ENCODE data around the gene CWC27.
"Not testable (repeated sequence)": the region's sequence is repeated elsewhere in the genome, so short reads cannot be mapped to it uniquely, and the experiment has no call there.

The CWC27 gene

GRCh38 chr5:64929833-64930232 lies 161.1 kb downstream of the CWC27 start:
- Histone ChIP-seq H3K9me3 (ENCODE audit: control insufficient read depth, low read length) (no peaks in the 10 kb centered on the region), H3K14ac (ENCODE audit: low read length in 2 of 2) (no peak overlapping the region), H3K36me3 (ENCODE audit: control insufficient read depth in 1 of 2, insufficient read depth in 2 of 2, low read depth in 1 of 2, low read length in 2 of 2) (no peaks in the 10 kb centered on the region), H2BK120ac (ENCODE audit: low read depth, low read length) (no peak overlapping the region), H3K4ac (ENCODE audit: low read depth in 1 of 2, low read length in 2 of 2) (no peak overlapping the region), H3K4me3 (ENCODE audit: insufficient read depth in 1 of 2, low read depth in 1 of 2, low read length in 2 of 2) (no peak overlapping the region), H4K91ac (ENCODE audit: low read length) (no peak overlapping the region), H3K18ac (ENCODE audit: low read depth in 1 of 2, low read length in 2 of 2) (no peak overlapping the region), H3K27ac (ENCODE audit: low read length, poor library complexity, severe bottlenecking) (no peak overlapping the region), H3K9ac (ENCODE audit: low read length) (no peak overlapping the region), H2BK5ac (ENCODE audit: low read depth, low read length, poor library complexity, severe bottlenecking) (no peak overlapping the region), H3K4me2 (ENCODE audit: low read length, poor library complexity, severe bottlenecking) (no peak overlapping the region), H2BK12ac (ENCODE audit: low read length in 2 of 2) (no peak overlapping the region), H2AFZ (ENCODE audit: low read depth, low read length) (no peak overlapping the region), H2AK5ac (ENCODE audit: low read length, severe bottlenecking) (no peak overlapping the region), H3K23ac (ENCODE audit: low read length in 2 of 2) (no peak overlapping the region), H3K79me1 (replicated peaks; ENCODE audit: low read length, poor library complexity, severe bottlenecking) (no peaks in the 10 kb centered on the region), H4K8ac (ENCODE audit: low read length) (no peak overlapping the region), H2BK15ac (ENCODE audit: low read depth, poor library complexity, severe bottlenecking) (no peak overlapping the region), H3K27me3 (ENCODE audit: control insufficient read depth in 1 of 2, insufficient read depth in 1 of 2, low read length in 2 of 2) (no peaks in the 10 kb centered on the region), H3K4me1 (ENCODE audit: control insufficient read depth, insufficient read depth, low read depth, low read length) (no peaks in the 10 kb centered on the region)
- WGBS: no CpG with 5 or more reads among the region's 1 CpG
- DNase-seq: no peak

GRCh38 chr5:64930672-64931318 lies 162.1 kb downstream of the CWC27 start:
- Histone ChIP-seq H3K27me3 (ENCODE audit: control insufficient read depth in 1 of 2, insufficient read depth in 1 of 2, low read length in 2 of 2) (no peaks in the 10 kb centered on the region), H2BK12ac (ENCODE audit: low read length in 2 of 2) (no peak overlapping the region), H3K18ac (ENCODE audit: low read depth in 1 of 2, low read length in 2 of 2) (no peak overlapping the region), H4K8ac (ENCODE audit: low read length) (no peak overlapping the region), H3K4me3 (ENCODE audit: insufficient read depth in 1 of 2, low read depth in 1 of 2, low read length in 2 of 2) (no peak overlapping the region), H2BK15ac (ENCODE audit: low read depth, poor library complexity, severe bottlenecking) (no peak overlapping the region), H3K27ac (ENCODE audit: low read length, poor library complexity, severe bottlenecking) (no peak overlapping the region), H3K9ac (ENCODE audit: low read length) (no peak overlapping the region), H3K9me3 (ENCODE audit: control insufficient read depth, low read length) (peaks cover 5% of the 10 kb centered on the region), H3K36me3 (ENCODE audit: control insufficient read depth in 1 of 2, insufficient read depth in 2 of 2, low read depth in 1 of 2, low read length in 2 of 2) (no peaks in the 10 kb centered on the region), H3K4me1 (ENCODE audit: control insufficient read depth, insufficient read depth, low read depth, low read length) (no peaks in the 10 kb centered on the region), H3K79me1 (replicated peaks; ENCODE audit: low read length, poor library complexity, severe bottlenecking) (no peaks in the 10 kb centered on the region), H2AFZ (ENCODE audit: low read depth, low read length) (no peak overlapping the region), H3K23ac (ENCODE audit: low read length in 2 of 2) (no peak overlapping the region), H3K4ac (ENCODE audit: low read depth in 1 of 2, low read length in 2 of 2) (no peak overlapping the region), H3K14ac (ENCODE audit: low read length in 2 of 2) (no peak overlapping the region), H2BK5ac (ENCODE audit: low read depth, low read length, poor library complexity, severe bottlenecking) (no peak overlapping the region), H2BK120ac (ENCODE audit: low read depth, low read length) (no peak overlapping the region), H2AK5ac (ENCODE audit: low read length, severe bottlenecking) (no peak overlapping the region), H3K4me2 (ENCODE audit: low read length, poor library complexity, severe bottlenecking) (no peak overlapping the region), H4K91ac (ENCODE audit: low read length) (no peak overlapping the region)
- WGBS: 94% methylated on average over 2 of the region's 2 CpGs
- DNase-seq: no peak

DNA sequence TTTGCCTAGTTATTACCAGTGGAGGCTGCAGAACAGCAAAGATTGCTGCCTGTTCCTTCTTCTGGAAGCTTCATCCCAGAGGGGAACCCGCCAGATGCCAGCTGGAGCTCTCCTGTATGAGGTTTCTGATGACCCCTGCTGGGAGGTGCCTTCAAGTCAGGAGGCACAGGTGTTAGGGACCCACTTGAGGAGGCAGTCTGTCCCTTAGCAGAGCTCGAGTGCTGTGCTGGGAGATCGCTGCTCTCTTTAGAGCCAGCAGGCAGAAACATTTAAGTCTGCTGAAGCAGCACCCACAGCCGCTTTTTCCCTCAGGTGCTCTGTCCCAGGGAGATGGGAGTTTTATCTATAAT lies 170.7 kb downstream of the CWC27 start:
- not testable (repeated sequence) for DNase-seq; H2BK15ac ChIP-seq (ENCODE audit: low read depth, poor library complexity, severe bottlenecking); H2AFZ ChIP-seq (ENCODE audit: low read depth, low read length); H3K23ac ChIP-seq (ENCODE audit: low read length in 2 of 2); H3K9me3 ChIP-seq (ENCODE audit: control insufficient read depth, low read length); H2BK5ac ChIP-seq (ENCODE audit: low read depth, low read length, poor library complexity, severe bottlenecking); H3K4me2 ChIP-seq (ENCODE audit: low read length, poor library complexity, severe bottlenecking); H3K14ac ChIP-seq (ENCODE audit: low read length in 2 of 2); H3K27ac ChIP-seq (ENCODE audit: low read length, poor library complexity, severe bottlenecking); H2BK120ac ChIP-seq (ENCODE audit: low read depth, low read length); H3K4me3 ChIP-seq (ENCODE audit: insufficient read depth in 1 of 2, low read depth in 1 of 2, low read length in 2 of 2); H3K79me1 ChIP-seq (replicated peaks; ENCODE audit: low read length, poor library complexity, severe bottlenecking); H3K4me1 ChIP-seq (ENCODE audit: control insufficient read depth, insufficient read depth, low read depth, low read length); H3K4ac ChIP-seq (ENCODE audit: low read depth in 1 of 2, low read length in 2 of 2); H3K27me3 ChIP-seq (ENCODE audit: control insufficient read depth in 1 of 2, insufficient read depth in 1 of 2, low read length in 2 of 2); H3K18ac ChIP-seq (ENCODE audit: low read depth in 1 of 2, low read length in 2 of 2); H2AK5ac ChIP-seq (ENCODE audit: low read length, severe bottlenecking); H3K36me3 ChIP-seq (ENCODE audit: control insufficient read depth in 1 of 2, insufficient read depth in 2 of 2, low read depth in 1 of 2, low read length in 2 of 2); H4K91ac ChIP-seq (ENCODE audit: low read length)
- Histone ChIP-seq H3K9ac (ENCODE audit: low read length) (peak overlapping the region; percentile 38), H2BK12ac (ENCODE audit: low read length in 2 of 2) (peak overlapping the region in 1 of 2 experiments; percentile 54), H4K8ac (ENCODE audit: low read length) (peak overlapping the region; percentile 66)
- WGBS: 71% methylated on average over 4 of the region's 4 CpGs

GRCh38 chr5:64939772-64940510 lies 171.2 kb downstream of the CWC27 start:
- H3K27ac ChIP-seq (ENCODE audit: low read length, poor library complexity, severe bottlenecking): no peak overlapping the region
- H4K91ac ChIP-seq (ENCODE audit: low read length): peak overlapping the region; percentile 87
- H4K8ac ChIP-seq (ENCODE audit: low read length): peak overlapping the region; percentile 92
- peak overlapping the region in 1 of 2 experiments; percentile 37 for H3K4me3 ChIP-seq (ENCODE audit: insufficient read depth in 1 of 2, low read depth in 1 of 2, low read length in 2 of 2)
- H3K9me3 ChIP-seq (ENCODE audit: control insufficient read depth, low read length): peaks cover 8% of the 10 kb centered on the region
- peak overlapping the region; percentile 78 for H2BK120ac ChIP-seq (ENCODE audit: low read depth, low read length)
- H2BK15ac ChIP-seq (ENCODE audit: low read depth, poor library complexity, severe bottlenecking): no peak overlapping the region
- H2AK5ac ChIP-seq (ENCODE audit: low read length, severe bottlenecking): no peak overlapping the region
- no peak overlapping the region for H2BK5ac ChIP-seq (ENCODE audit: low read depth, low read length, poor library complexity, severe bottlenecking)
- WGBS: 45% methylated on average over 17 of the region's 17 CpGs
- no peaks in the 10 kb centered on the region for H3K27me3 ChIP-seq (ENCODE audit: control insufficient read depth in 1 of 2, insufficient read depth in 1 of 2, low read length in 2 of 2)
- H3K14ac ChIP-seq (ENCODE audit: low read length in 2 of 2): no peak overlapping the region
- no peaks in the 10 kb centered on the region for H3K79me1 ChIP-seq (replicated peaks; ENCODE audit: low read length, poor library complexity, severe bottlenecking)
- peak overlapping the region in 1 of 2 experiments; percentile 75 for H3K4ac ChIP-seq (ENCODE audit: low read depth in 1 of 2, low read length in 2 of 2)
- peak overlapping the region; percentile 59 to 80 for H3K18ac ChIP-seq (ENCODE audit: low read depth in 1 of 2, low read length in 2 of 2)
- peaks cover 8% of the 10 kb centered on the region for H3K4me1 ChIP-seq (ENCODE audit: control insufficient read depth, insufficient read depth, low read depth, low read length)
- peak overlapping the region; percentile 24 for H3K4me2 ChIP-seq (ENCODE audit: low read length, poor library complexity, severe bottlenecking)
- H2BK12ac ChIP-seq (ENCODE audit: low read length in 2 of 2): peak overlapping the region in 1 of 2 experiments; percentile 37
- peaks cover 0 to 3% of the 10 kb centered on the region in 2 experiments for H3K36me3 ChIP-seq (ENCODE audit: control insufficient read depth in 1 of 2, insufficient read depth in 2 of 2, low read depth in 1 of 2, low read length in 2 of 2)
- H3K23ac ChIP-seq (ENCODE audit: low read length in 2 of 2): no peak overlapping the region
- peak; percentile 76 for DNase-seq
- H2AFZ ChIP-seq (ENCODE audit: low read depth, low read length): no peak overlapping the region
- peak overlapping the region; percentile 38 for H3K9ac ChIP-seq (ENCODE audit: low read length)

Data from mesenchymal stem cell (in vitro differentiated cells and primary cell).